T1000 (cell line): Measurements from ENCODE around the gene DDX51.
A peak's percentile ranks its signal among the peaks of the same experiment; 100 is the strongest.

Experiments used
- DNase-seq: peaks from one replicate; lab custom pipeline; 2025; ENCODE audit warnings: mixed read lengths; lab: John Stamatoyannopoulos, UW

The DDX51 gene

GRCh38 chr12:132167611-132168310 is 23.6 kb upstream of the DDX51 start:
- DNase-seq: no peak

- no peak for DNase-seq
These were observed 22.9 kb upstream of the DDX51 start for GRCh38 chr12:132166801-132167591.

GRCh38 chr12:132166093-132166492 is 22.0 kb upstream of the DDX51 start:
- no peak for DNase-seq

- no peak for DNase-seq
These were observed 21.5 kb upstream of the DDX51 start for GRCh38 chr12:132165584-132165983.

- no peak for DNase-seq
These were observed 20.3 kb upstream of the DDX51 start for GRCh38 chr12:132164426-132164825.

- DNase-seq: no peak
These were observed 19.8 kb upstream of the DDX51 start for GRCh38 chr12:132163911-132164288.

GRCh38 chr12:132163041-132163910 is 19.2 kb upstream of the DDX51 start:
- no peak for DNase-seq

GRCh38 chr12:132162508-132163031 is 18.5 kb upstream of the DDX51 start:
- peak; percentile 16 for DNase-seq

- DNase-seq: no peak
These were observed 17.8 kb upstream of the DDX51 start for GRCh38 chr12:132161796-132162507.

- no peak for DNase-seq
These were observed 17.1 kb upstream of the DDX51 start for GRCh38 chr12:132161036-132161781.

GRCh38 chr12:132160601-132161035 is 16.5 kb upstream of the DDX51 start:
- no peak for DNase-seq

GRCh38 chr12:132160016-132160415 is 15.9 kb upstream of the DDX51 start:
- DNase-seq: no peak

GRCh38 chr12:132159555-132160003 is 15.5 kb upstream of the DDX51 start:
- DNase-seq: no peak

GRCh38 chr12:132158677-132159554 is 14.8 kb upstream of the DDX51 start:
- no peak for DNase-seq

- no peak for DNase-seq
These were observed 13.8 kb upstream of the DDX51 start for GRCh38 chr12:132157733-132158409.

GRCh38 chr12:132156573-132157325 is 12.6 kb upstream of the DDX51 start:
- DNase-seq: no peak

- DNase-seq: no peak
These were observed 11.9 kb upstream of the DDX51 start for GRCh38 chr12:132155771-132156572.
